GM21367 (cell line): ENCODE results near the gene PAN2.
A peak's percentile ranks its signal among the peaks of the same experiment; 100 is the strongest.
"Not testable (repeated sequence)": the region's sequence is repeated elsewhere in the genome, so short reads cannot be mapped to it uniquely, and the experiment has no call there.

ENCODE experiments used
- ATAC-seq: cut with Tn5 transposase; IDR thresholded peaks from one replicate; pipeline ENCODE4 v1.9.1; 2021; ENCODE audit not compliant: unreplicated experiment

PAN2 gene

DNA sequence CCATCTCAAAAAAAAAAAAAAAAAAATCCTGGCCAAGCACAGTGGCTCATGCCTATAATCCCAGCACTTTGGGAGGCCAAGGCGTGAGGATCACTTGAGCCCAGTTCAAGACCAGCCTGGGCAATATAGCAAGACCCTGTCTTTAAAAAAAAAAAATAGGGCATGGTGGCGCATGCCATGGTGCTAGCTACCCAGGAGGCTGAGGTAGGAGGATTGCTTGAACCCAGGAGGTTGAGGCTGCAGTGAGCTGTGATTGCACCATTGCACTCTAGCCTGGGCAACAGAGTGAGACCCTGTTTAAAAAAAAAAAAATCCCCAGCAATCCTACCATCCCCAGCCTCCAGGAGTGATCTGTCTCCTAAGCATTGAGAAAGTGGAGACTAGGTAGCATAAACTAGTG lies 8.5 kb upstream of the PAN2 start:
- not testable (repeated sequence) for ATAC-seq

DNA sequence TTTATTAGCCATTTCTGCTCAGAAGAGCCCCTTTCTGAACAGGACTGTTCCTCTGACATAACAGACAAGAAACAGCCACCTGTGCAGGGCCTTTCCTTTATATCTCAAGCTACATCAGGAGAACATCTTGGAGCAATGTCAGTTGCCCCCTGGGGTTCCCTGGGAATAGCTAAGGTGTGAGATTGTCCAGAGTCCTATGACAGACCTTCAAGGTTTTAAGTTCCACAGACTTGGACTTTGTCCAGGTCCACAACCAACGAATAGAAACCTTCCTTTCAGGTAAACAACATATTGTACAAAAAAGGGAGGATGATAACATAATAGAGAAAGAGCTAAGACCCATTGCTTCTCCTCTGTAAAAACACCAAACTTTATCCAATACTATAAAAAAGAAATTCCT lies 7.8 kb upstream of the PAN2 start:
- ATAC-seq, result no peak

- no peak for ATAC-seq
These were observed 5.3 kb upstream of the PAN2 start for GRCh38 chr12:56339158-56339422.

GRCh38 chr12:56338308-56339157 lies 4.7 kb upstream of the PAN2 start, which contains the start of gene IL23A:
Gene IL23A, plus strand, starts transcription at chr12:56338884. Its CDS starts 161 bp downstream, at chr12:56339045.
- ATAC-seq, result no peak

DNA sequence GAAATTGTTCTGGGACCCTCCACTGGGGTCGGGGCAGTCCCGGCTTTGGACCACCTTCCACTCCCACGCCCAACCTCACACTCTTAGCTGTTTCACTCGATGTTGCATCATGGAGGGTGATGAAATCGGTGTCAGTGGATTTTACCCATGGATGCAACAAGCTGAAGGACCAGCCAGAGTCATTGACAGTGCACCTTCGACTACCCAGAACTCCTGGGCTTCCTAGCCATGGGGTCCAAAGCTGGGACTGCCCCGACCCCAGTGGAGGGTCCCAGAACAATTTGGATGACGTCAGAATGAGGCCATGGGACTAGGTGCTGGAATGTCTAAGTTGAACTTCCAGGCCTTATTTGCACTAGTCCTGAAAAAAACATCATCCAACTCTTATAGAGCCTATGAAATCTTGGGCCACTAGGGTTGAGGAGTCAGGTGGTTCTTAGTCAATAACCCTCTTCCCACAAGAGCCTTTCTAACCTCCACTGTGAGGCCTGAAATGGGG lies 4.0 kb upstream of the PAN2 start:
- ATAC-seq, result no peak

- ATAC-seq, result no peak
These were observed 2.8 kb upstream of the PAN2 start for GRCh38 chr12:56336361-56337167.

DNA sequence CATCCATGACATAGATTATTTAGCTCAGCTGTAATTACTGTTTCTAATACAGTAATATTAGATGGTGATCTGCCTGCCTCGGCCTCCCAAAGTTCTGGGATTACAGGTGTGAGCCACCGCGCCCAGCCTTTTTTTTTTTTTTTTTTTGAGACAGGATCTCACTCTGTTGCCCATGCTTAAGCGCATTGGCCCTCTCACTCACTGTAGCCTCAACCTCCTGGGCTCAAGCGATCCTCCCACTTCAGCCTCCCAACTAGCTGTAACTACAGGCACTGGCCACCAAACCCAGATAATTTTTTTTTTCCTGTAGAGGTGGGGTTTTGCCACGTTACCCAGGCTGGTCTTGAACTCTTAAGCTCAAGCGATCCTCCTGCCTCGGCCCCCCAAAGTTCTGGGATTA lies 1.7 kb upstream of the PAN2 start:
- ATAC-seq, result not testable (repeated sequence)

DNA sequence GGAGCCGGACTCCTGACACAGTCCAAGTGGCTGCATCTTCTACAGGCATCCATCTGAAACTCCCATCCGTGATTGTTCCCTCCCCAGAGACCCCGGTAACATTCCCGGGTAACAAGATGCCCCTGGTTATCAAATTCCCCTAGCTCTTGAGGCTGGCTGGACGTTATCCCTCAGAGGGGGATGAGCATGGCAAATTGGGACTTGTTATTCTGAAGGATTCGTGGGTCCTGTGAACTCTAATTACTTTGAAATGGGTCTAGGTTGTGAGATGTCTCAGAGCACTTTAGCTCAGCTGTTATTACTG lies 642 bp upstream of the PAN2 start:
- no peak for ATAC-seq

DNA sequence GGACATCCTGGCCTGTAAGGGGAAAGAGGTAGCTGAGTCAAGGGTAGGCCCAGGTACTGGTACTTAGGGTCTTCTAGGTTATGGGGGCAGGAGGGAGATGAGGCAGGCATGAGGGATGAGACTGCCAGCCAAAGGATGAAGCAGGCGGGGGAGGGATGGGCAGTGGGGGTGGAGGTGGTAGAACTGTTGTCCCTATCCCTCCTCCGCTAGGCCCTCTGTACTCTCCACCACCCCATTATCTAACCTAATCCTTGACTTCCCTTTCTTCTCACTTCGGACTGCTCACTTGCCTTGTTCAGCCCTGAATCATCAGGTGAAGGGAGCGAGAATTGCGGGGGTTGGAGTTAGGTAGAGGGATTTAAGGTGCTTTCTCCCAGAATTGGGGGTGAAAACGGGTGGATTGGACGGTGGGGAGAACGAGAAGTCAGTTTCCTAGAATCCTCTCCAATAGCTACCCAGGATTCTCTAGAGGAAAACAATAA lies 562 bp downstream of the PAN2 start:
- ATAC-seq, result no peak

DNA sequence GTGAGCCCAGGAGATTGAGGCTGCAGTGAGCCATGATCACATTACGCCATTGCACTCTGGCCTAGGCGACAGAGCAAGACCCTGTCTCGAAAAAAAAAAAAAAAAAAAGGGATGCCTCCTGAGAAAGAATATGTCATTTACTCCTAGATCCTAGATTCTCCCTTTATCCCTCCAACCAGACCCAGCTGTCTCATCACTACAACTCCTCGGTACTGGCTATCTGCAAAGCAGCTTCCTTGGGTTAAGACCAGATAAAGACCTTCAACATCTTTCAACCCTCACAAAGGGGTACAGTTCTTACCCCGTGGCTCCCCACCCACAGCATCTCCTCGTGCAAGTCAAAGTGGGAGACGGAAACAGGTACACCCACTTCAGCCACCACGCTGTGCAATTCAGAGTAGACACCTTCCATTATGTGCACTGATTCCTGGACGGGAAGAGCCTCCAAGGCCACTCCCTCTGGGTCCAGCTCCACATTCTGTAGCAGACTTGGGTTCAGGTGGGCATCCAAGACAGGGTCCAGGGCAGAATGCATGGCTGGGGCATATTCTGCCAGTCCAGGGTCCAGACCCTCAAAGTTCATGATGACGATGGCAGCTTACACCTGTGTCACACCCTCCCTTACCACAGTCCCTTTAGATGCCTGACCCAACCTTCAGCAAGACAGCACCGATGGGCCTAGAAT lies 1.1 kb downstream of the PAN2 start:
- ATAC-seq, result no peak

DNA sequence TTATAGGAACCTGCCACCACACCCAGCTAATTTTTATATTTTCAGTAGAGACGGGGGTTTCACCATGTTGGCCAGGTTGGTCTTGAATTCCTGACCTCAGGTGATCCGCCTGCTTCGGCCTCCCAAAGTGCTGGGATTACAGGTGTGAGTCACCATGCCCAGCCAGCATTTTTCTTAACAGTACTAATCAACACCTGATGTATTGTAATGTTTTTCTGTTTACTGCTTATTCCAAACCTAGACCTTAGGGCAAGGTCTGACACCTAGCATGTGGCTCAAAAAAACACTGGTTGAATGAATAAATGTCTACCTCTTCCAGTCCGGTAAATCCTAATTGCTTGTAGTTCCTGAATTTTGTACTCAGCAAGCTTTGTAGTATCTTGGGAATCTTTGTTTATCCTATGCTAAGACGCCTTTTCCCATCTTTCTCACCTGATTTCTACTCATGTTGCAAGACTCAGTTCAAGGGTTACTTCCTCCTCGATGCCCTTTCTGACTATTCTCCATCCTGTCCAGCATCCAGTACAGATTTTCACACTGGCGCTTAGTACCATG lies 2.8 kb downstream of the PAN2 start:
- ATAC-seq, result no peak

- ATAC-seq, result no peak
These were observed 7.3 kb downstream of the PAN2 start for GRCh38 chr12:56326533-56326932.

DNA sequence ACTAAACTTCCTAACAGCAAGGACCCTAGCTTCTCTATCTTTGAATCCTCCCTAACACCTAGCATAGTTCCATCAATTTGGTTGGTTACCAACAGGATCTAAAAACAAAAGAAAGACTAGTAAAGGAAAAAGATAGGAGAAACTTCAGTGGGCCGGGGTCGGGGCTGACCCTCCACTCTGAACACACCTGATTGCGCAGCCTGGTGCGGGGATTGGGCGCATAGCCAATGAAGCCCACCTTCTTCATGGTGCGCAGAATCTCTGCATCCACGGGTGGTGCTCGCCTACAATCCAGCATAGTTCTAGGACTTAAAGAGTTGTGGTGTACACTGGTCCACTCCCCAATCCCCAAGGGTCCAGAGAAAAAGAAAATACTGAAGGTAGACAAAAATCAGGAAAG lies 7.7 kb downstream of the PAN2 start:
- no peak for ATAC-seq

DNA sequence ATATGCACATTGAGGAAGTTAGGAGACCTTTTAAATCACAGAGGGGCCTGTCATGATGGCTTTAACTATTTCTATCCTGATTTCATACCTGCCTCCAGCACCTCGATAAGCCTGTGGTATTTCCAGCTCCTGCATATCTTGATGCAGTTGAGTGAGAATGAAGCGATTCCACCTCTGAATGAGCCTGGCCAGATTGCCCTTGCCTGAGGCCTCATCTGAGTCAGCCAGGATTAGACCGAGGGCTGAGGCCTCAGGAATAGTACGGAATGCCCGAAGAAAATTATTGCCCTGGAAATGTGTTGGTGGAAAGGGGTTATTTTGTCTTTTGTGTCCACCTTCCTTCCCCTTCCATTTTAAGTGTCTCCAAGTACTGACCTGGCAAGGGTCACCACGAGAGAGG lies 9.6 kb downstream of the PAN2 start:
- ATAC-seq, result no peak

DNA sequence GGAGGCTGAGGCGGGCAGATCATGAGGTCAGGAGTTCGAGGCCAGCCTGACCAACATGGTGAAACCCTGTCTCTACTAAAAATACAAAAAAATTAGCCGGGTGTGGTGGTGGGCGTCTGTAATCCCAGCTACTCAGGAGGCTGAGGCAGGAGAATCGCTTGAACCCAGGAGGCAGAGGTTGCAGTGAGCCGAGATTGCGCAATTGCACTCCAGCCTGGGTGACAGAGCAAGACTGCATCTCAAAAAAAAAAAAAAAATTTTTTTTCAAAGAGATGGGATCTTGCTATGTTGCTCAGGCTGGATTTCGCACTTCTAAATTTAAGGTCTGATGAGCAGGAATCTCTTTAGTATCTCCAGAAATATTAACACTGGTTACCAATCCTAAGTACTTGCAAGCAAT lies 12.2 kb downstream of the PAN2 start:
- not testable (repeated sequence) for ATAC-seq

- no peak for ATAC-seq
These were observed 12.8 kb downstream of the PAN2 start for GRCh38 chr12:56321027-56321426.

GRCh38 chr12:56317675-56318074 lies 16.1 kb downstream of the PAN2 start:
- ATAC-seq, result no peak

DNA sequence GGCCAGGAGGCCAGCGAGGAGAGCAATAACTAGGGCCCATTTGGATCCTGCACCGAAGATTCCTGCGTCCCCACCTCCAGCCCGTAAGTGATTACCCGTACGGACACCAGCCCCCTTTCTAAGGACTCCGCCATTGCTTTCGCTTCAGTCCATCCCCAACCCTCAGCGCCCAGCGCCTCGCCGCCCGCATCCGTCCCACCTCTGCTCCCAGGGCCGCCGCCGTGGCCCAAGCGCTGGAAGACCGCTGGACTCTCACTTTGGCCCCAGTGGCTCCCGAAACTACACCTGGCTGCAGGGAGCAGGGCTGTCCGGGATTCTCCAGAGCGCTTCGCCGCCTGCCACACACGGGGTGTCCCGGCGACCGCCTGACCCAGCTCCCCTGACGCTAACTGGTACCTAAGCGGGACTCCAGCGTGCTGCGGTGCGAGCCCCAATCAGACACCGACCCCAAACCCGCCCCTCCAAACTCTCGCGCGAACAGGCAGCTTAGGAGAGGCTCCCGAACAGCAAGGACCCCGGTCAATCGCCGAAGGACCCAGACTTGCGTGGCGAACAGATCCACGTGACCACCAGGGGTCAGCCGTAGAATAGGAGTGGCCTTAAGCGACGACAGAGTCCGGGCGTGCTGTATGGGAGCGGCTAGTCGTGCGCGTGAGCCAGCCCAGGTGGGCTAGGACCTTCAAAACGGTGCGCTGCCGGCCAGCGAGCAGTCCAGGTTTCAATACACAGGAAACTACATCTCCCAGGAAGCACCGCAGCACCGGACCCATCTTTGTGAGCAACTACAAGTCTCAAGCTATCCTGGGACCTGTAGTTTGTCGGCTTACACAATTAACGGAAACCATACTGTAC lies 18.0 kb downstream of the PAN2 start, which contains the start of gene CNPY2:
CNPY2 (minus strand) TSS at position 367 of the 852 bp plus-strand sequence. CDS start 771 bp downstream, outside the sequence.
- peak; percentile 81 for ATAC-seq

DNA sequence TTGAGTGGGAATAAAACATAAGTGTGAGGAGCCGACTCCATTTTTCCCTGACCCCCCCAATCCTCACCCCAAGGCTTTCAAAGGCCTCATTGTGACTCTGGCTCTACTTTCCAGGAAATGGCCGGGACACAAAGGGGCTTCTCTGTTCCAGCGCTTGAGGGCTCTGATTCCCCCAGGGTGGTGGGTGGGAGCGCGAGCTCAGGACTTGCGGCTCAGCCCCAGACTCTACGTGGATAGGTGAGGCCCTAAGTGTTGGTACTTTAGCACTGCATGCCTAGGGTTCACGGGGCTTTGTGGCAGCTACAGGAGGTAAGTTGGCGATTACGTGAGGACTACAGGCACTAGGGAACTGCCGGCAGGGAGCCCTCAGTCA lies 18.6 kb downstream of the PAN2 start:
- no peak for ATAC-seq

GRCh38 chr12:56311003-56311402 lies 22.8 kb downstream of the PAN2 start:
- no peak for ATAC-seq
